ENCODE results near the gene TRIP13. TPM values are rescaled to one million over a fixed set of nuclear protein-coding genes. Genes with fewer than 3 reads are reported as not detected.

The TRIP13 gene
- total RNA-seq, 1 donor: 32.5 TPM

- TF ChIP-seq CTCF (IDR thresholded peaks at IDR 0.05; ENCODE audit: insufficient read depth, low read length): no peak
- no peak overlapping the region for H3K4me3 ChIP-seq (ENCODE audit: low read depth, low read length)
- DNase-seq (ENCODE audit: low read depth): no peak
Observed at GRCh38 chr5:960551-960950, 67.9 kb downstream of the TRIP13 start.

GRCh38 chr5:961002-961710 lies 68.5 kb downstream of the TRIP13 start:
- DNase-seq (ENCODE audit: low read depth): no peak
- no peak for TF ChIP-seq CTCF (IDR thresholded peaks at IDR 0.05; ENCODE audit: insufficient read depth, low read length)
- H3K4me3 ChIP-seq (ENCODE audit: low read depth, low read length): no peak overlapping the region

GRCh38 chr5:961711-962240 lies 69.1 kb downstream of the TRIP13 start:
- no peak for TF ChIP-seq CTCF (IDR thresholded peaks at IDR 0.05; ENCODE audit: insufficient read depth, low read length)
- DNase-seq (ENCODE audit: low read depth): no peak
- H3K4me3 ChIP-seq (ENCODE audit: low read depth, low read length): no peak overlapping the region

GRCh38 chr5:962386-962785 lies 69.7 kb downstream of the TRIP13 start:
- no peak overlapping the region for H3K4me3 ChIP-seq (ENCODE audit: low read depth, low read length)
- DNase-seq (ENCODE audit: low read depth): no peak
- TF ChIP-seq CTCF (IDR thresholded peaks at IDR 0.05; ENCODE audit: insufficient read depth, low read length): no peak

- no peak for TF ChIP-seq CTCF (IDR thresholded peaks at IDR 0.05; ENCODE audit: insufficient read depth, low read length)
- no peak for DNase-seq (ENCODE audit: low read depth)
Observed at GRCh38 chr5:962801-963200, 70.1 kb downstream of the TRIP13 start.

GRCh38 chr5:963310-963672 lies 70.6 kb downstream of the TRIP13 start:
- TF ChIP-seq CTCF (IDR thresholded peaks at IDR 0.05; ENCODE audit: insufficient read depth, low read length): no peak
- no peak overlapping the region for H3K4me3 ChIP-seq (ENCODE audit: low read depth, low read length)
- DNase-seq (ENCODE audit: low read depth): no peak

More at GRCh38 chr5:962801-963200, 70.1 kb downstream of the TRIP13 start:
- no peak overlapping the region for H3K4me3 ChIP-seq (ENCODE audit: low read depth, low read length)
